ENCODE data around the gene CNRIP1. TPM values are rescaled to one million over a fixed set of nuclear protein-coding genes. Genes with fewer than 3 reads are reported as not detected.
A peak's percentile ranks its signal among the peaks of the same experiment; 100 is the strongest.

Gene CNRIP1
- total RNA-seq, 4 donors from 2014 or later: 23.5 to 44.4 (median 29.8) TPM

- Histone ChIP-seq H3K9me3 (no peaks in the 10 kb centered on the region), H3K4me1 (peaks cover 0 to 12% (median 6%) of the 10 kb centered on the region in 4 donors), H3K27me3 (no peaks in the 10 kb centered on the region), H3K27ac (replicated peaks in 1 of 4) (peak overlapping the region in 2 of 4 donors; percentile 7 to 13), H3K36me3 (no peaks in the 10 kb centered on the region), H3K4me3 (peak overlapping the region; percentile 12 to 50 (median 30))
- no peak for DNase-seq (ENCODE audit: extremely low spot score)
- intact Hi-C loops (cut with DNase I): no loop called here
- WGBS: 81% methylated on average over 4 of the region's 4 CpGs
- no peak for TF ChIP-seq EP300 (IDR thresholded peaks at IDR 0.05)
Observed at GRCh38 chr2:68366083-68366560, 46.4 kb upstream of the CNRIP1 start.

DNA sequence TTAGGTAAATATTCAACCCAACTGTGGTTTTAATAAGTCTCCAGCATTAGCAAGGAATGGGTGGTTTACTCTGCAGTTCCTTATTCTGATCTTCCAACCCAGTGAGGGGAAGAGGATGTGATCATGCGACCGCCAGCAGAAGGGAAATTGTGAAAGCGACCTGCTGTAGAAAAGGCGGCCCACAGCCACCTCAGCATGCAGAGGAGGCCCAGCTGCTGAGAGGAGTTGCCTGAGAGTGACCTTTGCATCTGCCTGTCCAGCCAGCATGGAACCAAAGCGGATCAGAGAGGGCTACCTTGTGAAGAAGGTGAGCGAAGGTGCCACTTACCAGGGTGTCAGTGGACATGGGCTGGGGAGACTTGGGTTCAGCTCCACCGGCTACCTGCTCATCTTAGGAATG is 45.3 kb upstream of the CNRIP1 start, which contains the start of gene PLEK:
PLEK (plus strand) TSS at position 196 of the 400 bp plus-strand sequence; CDS start at position 266, 70 bp downstream.
- Histone ChIP-seq H3K27me3 (no peaks in the 10 kb centered on the region), H3K4me1 (peaks cover 0 to 12% (median 6%) of the 10 kb centered on the region in 4 donors), H3K27ac (replicated peaks in 1 of 4) (peak within 1 kb of the TSS in 2 of 4 donors; percentile 7 to 40), H3K36me3 (no peaks in the 10 kb centered on the region), H3K4me3 (peak within 1 kb of the TSS; percentile 12 to 50 (median 30)), H3K9me3 (no peaks in the 10 kb centered on the region)
- 84% methylated on average over 7 of the region's 7 CpGs for WGBS
- no peak for DNase-seq (ENCODE audit: extremely low spot score)
- intact Hi-C loops (cut with DNase I): no loop called here
- peak; percentile 32 to 52 for TF ChIP-seq POLR2AphosphoS5 (IDR thresholded peaks at IDR 0.05)
- TF ChIP-seq EP300 (IDR thresholded peaks at IDR 0.05): no peak

- Histone ChIP-seq H3K27ac (replicated peaks in 1 of 4) (no peak overlapping the region), H3K4me1 (peaks cover 0 to 8% (median 4%) of the 10 kb centered on the region in 4 donors), H3K9me3 (no peaks in the 10 kb centered on the region), H3K4me3 (no peak overlapping the region), H3K36me3 (no peaks in the 10 kb centered on the region), H3K27me3 (no peaks in the 10 kb centered on the region)
- no peak for DNase-seq (ENCODE audit: extremely low spot score)
- TF ChIP-seq POLR2A (IDR thresholded peaks at IDR 0.05; ENCODE audit: low read depth) (no peak), CTCF (IDR thresholded peaks at IDR 0.05) (no peak), POLR2AphosphoS5 (IDR thresholded peaks at IDR 0.05) (no peak), EP300 (IDR thresholded peaks at IDR 0.05) (no peak)
- WGBS: 93% methylated on average over 4 of the region's 4 CpGs
- intact Hi-C loops (cut with DNase I): loop anchor here (5.0 kb wide), 1 partner anchor 79 kb away; no protein-coding TSS in a partner anchor
Observed at GRCh38 chr2:68363721-68364120, 44.0 kb upstream of the CNRIP1 start.

DNA sequence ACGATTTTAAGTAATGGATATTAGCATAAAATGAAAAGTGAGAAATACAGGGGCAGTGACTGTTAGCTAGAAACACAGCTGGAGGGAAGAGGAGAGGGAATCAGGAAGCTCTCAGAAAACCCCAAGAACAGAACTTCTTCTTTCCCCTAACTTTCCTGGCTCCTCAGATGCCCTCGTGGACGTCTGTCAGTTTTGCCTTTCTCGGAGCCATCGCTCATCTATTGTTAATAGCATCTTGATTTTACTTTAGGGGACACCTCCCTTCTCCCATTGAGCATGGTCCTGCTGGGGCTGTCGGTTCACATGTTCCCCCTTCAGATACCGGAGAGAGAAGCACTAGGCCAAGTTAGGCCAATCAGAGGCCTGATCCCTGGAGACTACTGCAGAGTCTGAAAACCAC is 43.0 kb upstream of the CNRIP1 start:
- H3K27me3 ChIP-seq: no peaks in the 10 kb centered on the region
- no peak overlapping the region for H3K4me3 ChIP-seq
- TF ChIP-seq POLR2AphosphoS5 (IDR thresholded peaks at IDR 0.05): no peak
- TF ChIP-seq CTCF (IDR thresholded peaks at IDR 0.05): no peak
- TF ChIP-seq POLR2A (IDR thresholded peaks at IDR 0.05; ENCODE audit: low read depth): no peak
- TF ChIP-seq EP300 (IDR thresholded peaks at IDR 0.05): no peak
- no peak for DNase-seq (ENCODE audit: extremely low spot score)
- peaks cover 0 to 5% (median 0%) of the 10 kb centered on the region in 4 donors for H3K4me1 ChIP-seq
- H3K36me3 ChIP-seq: no peaks in the 10 kb centered on the region
- WGBS: 83% methylated on average over 7 of the region's 7 CpGs
- H3K27ac ChIP-seq (replicated peaks in 1 of 4): no peak overlapping the region
- no peaks in the 10 kb centered on the region for H3K9me3 ChIP-seq
- intact Hi-C loops (cut with DNase I): loop anchor here (5.0 kb wide), 1 partner anchor 80 kb away; no protein-coding TSS in a partner anchor

DNA sequence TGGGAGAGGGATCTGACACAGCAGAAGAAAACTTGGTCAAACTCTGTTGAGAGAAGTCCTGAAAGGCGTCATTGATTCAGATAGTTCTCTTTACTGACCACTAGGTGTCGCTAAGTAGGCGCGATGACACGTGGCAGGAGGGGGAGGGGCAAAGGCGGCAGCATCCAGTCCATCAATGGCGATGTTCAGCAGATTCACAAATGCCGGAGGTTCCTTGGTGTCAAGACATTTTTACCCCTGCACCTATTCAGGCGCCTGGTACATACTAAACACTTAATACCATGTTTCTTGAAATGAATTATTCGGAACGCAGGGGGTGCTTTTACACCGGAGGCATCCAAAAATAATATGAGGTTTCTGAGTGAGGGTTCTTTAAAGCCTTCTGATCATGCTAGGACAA is 42.3 kb upstream of the CNRIP1 start:
- TF ChIP-seq CTCF (IDR thresholded peaks at IDR 0.05) (peak; percentile 62 to 71 (median 64)), POLR2AphosphoS5 (IDR thresholded peaks at IDR 0.05) (no peak)
- Histone ChIP-seq H3K27ac (replicated peaks in 1 of 4) (no peak overlapping the region), H3K4me1 (peaks cover 0 to 5% (median 0%) of the 10 kb centered on the region in 4 donors), H3K27me3 (no peaks in the 10 kb centered on the region), H3K4me3 (peak overlapping the region in 1 of 4 donors; percentile 32), H3K36me3 (no peaks in the 10 kb centered on the region), H3K9me3 (no peaks in the 10 kb centered on the region)
- 49% methylated on average over 11 of the region's 12 CpGs for WGBS
- intact Hi-C loops (cut with DNase I): loop anchor here (5.0 kb wide), 1 partner anchor 80 kb away; no protein-coding TSS in a partner anchor
- DNase-seq (ENCODE audit: extremely low spot score): no peak
